Limb (tissue), 2 donors: Measurements from ENCODE around the gene PSME2.
"Not testable (repeated sequence)": the region's sequence is repeated elsewhere in the genome, so short reads cannot be mapped to it uniquely, and the experiment has no call there.

ENCODE experiments used
- DNase-seq, 2 donors: peaks; one replicate each; pipeline ENCODE4 v3.0.0-alpha.2; 2016; ENCODE audit errors: extremely low spot score in 2 of 2

The PSME2 gene

GRCh38 chr14:24114532-24115421 lies 31.6 kb downstream of the PSME2 start, which contains the start of the genes DCAF11 and NRL:
DCAF11 (plus strand) TSS chr14:24114777; CDS start chr14:24115595, 818 bp downstream.
NRL (minus strand) TSS chr14:24114949; CDS start chr14:24082848, 32,101 bp downstream.
- DNase-seq = peak; percentile 99

GRCh38 chr14:24113801-24114531 lies 32.4 kb downstream of the PSME2 start:
- DNase-seq = peak; percentile 80 to 82

GRCh38 chr14:24113379-24113800 lies 33.0 kb downstream of the PSME2 start:
- no peak for DNase-seq

GRCh38 chr14:24110523-24110922 lies 35.9 kb downstream of the PSME2 start:
- DNase-seq = no peak

GRCh38 chr14:24110060-24110459 lies 36.4 kb downstream of the PSME2 start:
- no peak for DNase-seq

GRCh38 chr14:24108336-24108874 lies 38.0 kb downstream of the PSME2 start:
- no peak for DNase-seq

GRCh38 chr14:24106672-24107271 lies 39.6 kb downstream of the PSME2 start:
- no peak for DNase-seq

GRCh38 chr14:24105609-24106239 lies 40.7 kb downstream of the PSME2 start:
- not testable (repeated sequence) for DNase-seq

- DNase-seq = no peak
Observed at GRCh38 chr14:24103451-24103850, 43.0 kb downstream of the PSME2 start.

GRCh38 chr14:24102357-24103048 lies 43.9 kb downstream of the PSME2 start:
- no peak for DNase-seq

GRCh38 chr14:24100982-24101494 lies 45.4 kb downstream of the PSME2 start:
- DNase-seq = no peak

GRCh38 chr14:24100197-24100981 lies 46.0 kb downstream of the PSME2 start:
- no peak for DNase-seq

- DNase-seq = no peak
Observed at GRCh38 chr14:24098927-24099813, 47.2 kb downstream of the PSME2 start.

- no peak for DNase-seq
Observed at GRCh38 chr14:24098229-24098926, 48.0 kb downstream of the PSME2 start.

- no peak for DNase-seq
Observed at GRCh38 chr14:24096545-24097181, 49.7 kb downstream of the PSME2 start.

- DNase-seq = no peak
Observed at GRCh38 chr14:24095271-24096068, 50.9 kb downstream of the PSME2 start.
